Smooth muscle cell (in vitro differentiated cells): Measurements from ENCODE around the gene UST. TPM values are rescaled to one million over a fixed set of nuclear protein-coding genes. Genes with fewer than 3 reads are reported as not detected.

Source experiments
- DNase-seq: peaks from one replicate; lab custom pipeline; 2025; ENCODE audit not compliant: unreplicated experiment; lab: John Stamatoyannopoulos, UW
- H2AFZ ChIP-seq: fragments of 200-600 bp; sonication (generic); 2 replicates; pipeline ENCODE4 v1.6.0; 2016; ENCODE audit warnings: antibody characterized with exemption, low read depth, mild to moderate bottlenecking
- H3F3A ChIP-seq: fragments of 200-600 bp; sonication (generic); 2 replicates; pipeline ENCODE4 v1.6.0; 2017; ENCODE audit warnings: antibody characterized with exemption, low read depth
- H3K27ac ChIP-seq: fragments of 200-600 bp; sonication (generic); 2 replicates; pipeline ENCODE4 v1.5.1; 2016; ENCODE audit warnings: low read depth, mild to moderate bottlenecking
- H3K27me3 ChIP-seq: fragments of 200-600 bp; sonication (generic); 2 replicates; pipeline ENCODE4 v1.6.1; 2016; ENCODE audit warnings: low read depth, mild to moderate bottlenecking
- H3K36me3 ChIP-seq: fragments of 200-600 bp; sonication (generic); 2 replicates; pipeline ENCODE4 v1.5.1; 2016; ENCODE audit warnings: low read depth
- H3K4me1 ChIP-seq: fragments of 200-600 bp; sonication (generic); 2 replicates; pipeline ENCODE4 v1.5.1; 2016; ENCODE audit warnings: low read depth
- H3K4me2 ChIP-seq: fragments of 200-600 bp; sonication (generic); 2 replicates; pipeline ENCODE4 v1.6.0; 2016; ENCODE audit warnings: mild to moderate bottlenecking
- H3K4me3 ChIP-seq: fragments of 200-600 bp; sonication (generic); 2 replicates; pipeline ENCODE4 v1.5.1; 2016; ENCODE audit warnings: mild to moderate bottlenecking
- H3K79me2 ChIP-seq: fragments of 200-600 bp; sonication (generic); 2 replicates; pipeline ENCODE4 v1.6.0; 2016; ENCODE audit warnings: low read depth, mild to moderate bottlenecking
- H3K9ac ChIP-seq: fragments of 200-600 bp; sonication (generic); 2 replicates; pipeline ENCODE4 v1.6.0; 2016; ENCODE audit warnings: low read depth
- H3K9me3 ChIP-seq: fragments of 200-600 bp; sonication (generic); replicated peaks from 2 replicates; pipeline ENCODE4 v1.5.1; 2016; ENCODE audit warnings: low read depth
- H4K20me1 ChIP-seq: fragments of 200-600 bp; sonication (generic); 2 replicates; pipeline ENCODE4 v1.6.0; 2016; ENCODE audit warnings: low read depth
- CTCF ChIP-seq: fragments of 200-600 bp; sonication (generic); IDR thresholded peaks from 2 replicates; pipeline ENCODE4 v1.5.1; 2017; ENCODE audit warnings: borderline replicate concordance, mild to moderate bottlenecking, antibody characterized with exemption; ENCODE audit not compliant: insufficient read depth, poor library complexity, severe bottlenecking
- WGBS: methylation state at CpG from one replicate; pipeline ENCODE4 v1.1.7; 2016; ENCODE audit warnings: low lambda C conversion rate; 5-methylcytosine and 5-hydroxymethylcytosine counted together
- polyA plus RNA-seq: library from polyadenylated mRNA; unstranded; fragments of >200 nt; fragmentation: Nextera tagmentation; extraction: Ambion mirVana; gene quantifications from 2 replicates; pipeline ENCODE4 v1.2.1, GENCODE V29; 2016
- total RNA-seq: library from RNA; depleted of rRNA; stranded (reverse); fragments of >200 nt; gene quantifications from 2 replicates; pipeline ENCODE4 v1.2.3, GENCODE V29; 2014

The UST gene
- total and polyA plus RNA-seq, 2 experiments from 2014 or later = 16.1 to 19.5 TPM

GRCh38 chr6:149125309-149125708 lies 378.5 kb downstream of the UST start:
- Histone ChIP-seq H3K4me2 (no peak overlapping the region), H3K4me3 (no peak overlapping the region), H2AFZ (no peak overlapping the region), H3K4me1 (peaks cover 4% of the 10 kb centered on the region), H4K20me1 (no peaks in the 10 kb centered on the region), H3K79me2 (no peaks in the 10 kb centered on the region), H3K27ac (no peak overlapping the region), H3K9me3 (no peaks in the 10 kb centered on the region), H3K27me3 (no peaks in the 10 kb centered on the region), H3K9ac (no peak overlapping the region), H3F3A (no peaks in the 10 kb centered on the region), H3K36me3 (no peaks in the 10 kb centered on the region)
- DNase-seq = no peak
- no peak for TF ChIP-seq CTCF
- whole genome bisulfite sequencing = 84% methylated on average over 1 of the region's 1 CpG
